T-cell (primary cell): ENCODE measurements around the gene GRWD1. TPM values are rescaled to one million over a fixed set of nuclear protein-coding genes. Genes with fewer than 3 reads are reported as not detected.

Source experiments
- ATAC-seq, 4 experiments: fragments of 200-7000 bp in 3 of 4; fragments of 150-1000 bp in 1 of 4; cut with Tn5 transposase; replicated peaks in 1 of 4; 1 replicate in 3 of 4; 2 replicates in 1 of 4; pipeline ENCODE4 v1.10.0; 2021; ENCODE audit warnings: moderate library complexity in 3 of 4, mild to moderate bottlenecking in 2 of 4, moderate number of reproducible peaks in 1 of 4
- CTCF ChIA-PET, 2 donors: fragments of 300-600 bp; sonication (Branson Sonifier 250); formaldehyde crosslinking; loops; one replicate each; lab custom pipeline; 2022; ENCODE audit warnings: antibody characterized with exemption in 2 of 2; lab: Charles Lee
- POLR2A ChIA-PET, 2 donors: fragments of 300-600 bp; sonication (Branson Sonifier 250); formaldehyde crosslinking; loops; one replicate each; lab custom pipeline; 2022; ENCODE audit warnings: antibody characterized with exemption in 2 of 2; lab: Charles Lee
- DNase-seq, 35 experiments: peaks; one replicate each; pipeline versions ENCODE4 v3.0.0 to v3.0.0-alpha.2; 2013 to 2023
- H3K27ac ChIP-seq: one replicate; pipeline ENCODE4 v1.5.1; 2013; ENCODE audit warnings: low read length
- H3K27me3 ChIP-seq, 2 experiments: replicated peaks in 1 of 2; 1 replicate in 1 of 2; 2 replicates in 1 of 2; pipeline versions ENCODE4 v1.6.1 to v1.7.0; 2013; ENCODE audit warnings: low read length in 1 of 2, mixed read lengths in 1 of 2; ENCODE audit not compliant: control insufficient read depth in 2 of 2, insufficient read depth in 2 of 2; ENCODE audit errors: extremely low read depth in 1 of 2
- H3K36me3 ChIP-seq, 2 donors: 1 replicate in 1 of 2; 2 replicates in 1 of 2; pipeline versions ENCODE4 v1.6.1 to v1.7.0; 2013; ENCODE audit warnings: low read length in 1 of 2; ENCODE audit not compliant: control insufficient read depth in 2 of 2, insufficient read depth in 1 of 2; ENCODE audit errors: extremely low read depth in 1 of 2
- H3K4me1 ChIP-seq, 2 experiments: 1 replicate in 1 of 2; 2 replicates in 1 of 2; pipeline versions ENCODE4 v1.6.1 to v1.7.0; 2013; ENCODE audit warnings: low read length in 2 of 2, mixed read lengths in 1 of 2; ENCODE audit not compliant: insufficient read depth in 2 of 2, control insufficient read depth in 1 of 2; ENCODE audit errors: extremely low read depth in 1 of 2
- H3K4me3 ChIP-seq, 2 donors: 1 replicate in 1 of 2; 2 replicates in 1 of 2; pipeline versions ENCODE4 v1.5.1 to v1.7.0; 2013; ENCODE audit warnings: mild to moderate bottlenecking in 2 of 2, low read length in 1 of 2, moderate library complexity in 1 of 2; ENCODE audit not compliant: control insufficient read depth in 1 of 2; ENCODE audit errors: extremely low read depth in 1 of 2
- H3K9me3 ChIP-seq: 2 replicates; pipeline ENCODE4 v1.7.0; 2013
- H3K27ac Mint-ChIP-seq, 2 donors: one replicate each; pipeline ENCODE4 v1.8.0; 2020 to 2021; ENCODE audit warnings: mild to moderate bottlenecking in 2 of 2, mixed read lengths in 2 of 2
- H3K27me3 Mint-ChIP-seq, 2 donors: one replicate each; pipeline ENCODE4 v1.8.0; 2021 to 2022; ENCODE audit warnings: mixed read lengths in 2 of 2
- H3K36me3 Mint-ChIP-seq: one replicate; pipeline ENCODE4 v1.8.0; 2021; ENCODE audit warnings: mixed read lengths
- H3K4me1 Mint-ChIP-seq, 3 donors: one replicate each; pipeline ENCODE4 v1.8.0; 2020 to 2022; ENCODE audit warnings: mixed read lengths in 3 of 3, mild to moderate bottlenecking in 1 of 3
- H3K4me3 Mint-ChIP-seq, 3 donors: one replicate each; pipeline ENCODE4 v1.8.0; 2020 to 2022; ENCODE audit warnings: mild to moderate bottlenecking in 3 of 3, mixed read lengths in 3 of 3, moderate library complexity in 3 of 3
- H3K9me3 Mint-ChIP-seq, 3 donors: one replicate each; pipeline ENCODE4 v1.8.0; 2020 to 2022; ENCODE audit warnings: mixed read lengths in 3 of 3
- WGBS: methylation state at CpG from one replicate; pipeline ENCODE4 v1.1.5; 2013; ENCODE audit warnings: missing lambda C conversion rate; ENCODE audit not compliant: insufficient coverage; 5-methylcytosine and 5-hydroxymethylcytosine counted together
- total RNA-seq, 35 experiments: library from RNA in 6 of 35; stranded (reverse) in 6 of 35; fragments of 120-200 nt in 1 of 35; gene quantifications; one replicate each; pipeline versions ENCODE4 v1.2.1 to v1.2.4 and lab custom pipeline; 2013 to 2026

GRWD1 gene
- total RNA-seq, 5 donors from 2014 or later (not counting 1 experiment from before 2014, with no cell fraction given) = 29.7 to 55.2 (median 42.6) TPM

- H3K27ac ChIP-seq = no peak overlapping the region
- H3K9me3 Mint-ChIP-seq = no peaks in the 10 kb centered on the region
These were observed 915 bp upstream of the GRWD1 start for GRCh38 chr19:48444936-48445200.

GRCh38 chr19:48445256-48445605 lies 552 bp upstream of the GRWD1 start:
- Mint-ChIP-seq H3K4me1 (peaks cover 34 to 46% (median 42%) of the 10 kb centered on the region in 3 donors), H3K4me3 (peak overlapping the region; percentile 90 to 92 (median 91)), H3K36me3 (peaks cover 21% of the 10 kb centered on the region), H3K27me3 (peaks cover 17 to 21% of the 10 kb centered on the region in 2 donors), H3K27ac (peak overlapping the region; percentile 93 to 97), H3K9me3 (no peaks in the 10 kb centered on the region)
- H3K9me3 ChIP-seq = no peaks in the 10 kb centered on the region
- CTCF ChIA-PET = interaction anchor here in 1 of 2 donors (0.5 to 1.0 kb wide), 2 partner anchors 178 to 190 kb away, joined by 3 read pairs; partner anchors contain the start of gene CARD8
- peak overlapping the region; percentile 75 to 88 for H3K4me3 ChIP-seq
- H3K4me1 ChIP-seq = peaks cover 13 to 28% of the 10 kb centered on the region in 2 experiments
- H3K27ac ChIP-seq = peak overlapping the region; percentile 75
- POLR2A ChIA-PET = interaction anchor here (0.5 to 0.6 kb wide), 2 partner anchors 16 to 275 kb away, joined by 3 to 9 read pairs; no protein-coding TSS in a partner anchor
- ATAC-seq = peak; percentile 26 to 42 (median 34)
- H3K27me3 ChIP-seq = peaks cover 0 to 28% of the 10 kb centered on the region in 2 experiments
- no CpG with 5 or more reads among the region's 6 CpGs for WGBS
- peak in 3 of 35 experiments; percentile 5 to 54 (median 26) for DNase-seq
- H3K36me3 ChIP-seq = peaks cover 4 to 31% of the 10 kb centered on the region in 2 donors

More at GRCh38 chr19:48444936-48445200, 915 bp upstream of the GRWD1 start:
- peaks cover 13 to 28% of the 10 kb centered on the region in 2 experiments for H3K4me1 ChIP-seq
- no peaks in the 10 kb centered on the region for H3K9me3 ChIP-seq
- DNase-seq = no peak
- Mint-ChIP-seq H3K36me3 (peaks cover 21% of the 10 kb centered on the region), H3K4me1 (peaks cover 34 to 46% (median 42%) of the 10 kb centered on the region in 3 donors), H3K4me3 (peak overlapping the region; percentile 90 to 92 (median 91)), H3K27ac (peak overlapping the region; percentile 93 to 97), H3K27me3 (peaks cover 17 to 22% of the 10 kb centered on the region in 2 donors)
- peak overlapping the region; percentile 75 to 88 for H3K4me3 ChIP-seq
- ChIA-PET POLR2A (interaction anchor here in 1 of 2 donors (0.6 kb wide), 1 partner anchor 16 kb away, joined by 9 read pairs; no protein-coding TSS in a partner anchor), CTCF (interaction anchor here in 1 of 2 donors (0.5 to 1.0 kb wide), 2 partner anchors 178 to 190 kb away, joined by 3 read pairs; partner anchors contain the start of gene CARD8)
- peaks cover 4 to 28% of the 10 kb centered on the region in 2 donors for H3K36me3 ChIP-seq
- ATAC-seq = no peak
- H3K27me3 ChIP-seq = peaks cover 0 to 29% of the 10 kb centered on the region in 2 experiments
- no CpG with 5 or more reads among the region's 3 CpGs for WGBS

- peak overlapping the region; percentile 75 for H3K27ac ChIP-seq
- ATAC-seq (no peak), DNase-seq (no peak)
- H3K9me3 Mint-ChIP-seq = no peaks in the 10 kb centered on the region
- 29% methylated on average over 1 of the region's 7 CpGs for WGBS
- H3K4me3 Mint-ChIP-seq = peak overlapping the region; percentile 90 to 92 (median 91)
- CTCF ChIA-PET = no interaction called here
- H3K9me3 ChIP-seq = no peaks in the 10 kb centered on the region
- H3K4me3 ChIP-seq = peak overlapping the region; percentile 75 to 88
- H3K27ac Mint-ChIP-seq = peak overlapping the region in 1 of 2 donors; percentile 93
- peaks cover 34 to 44% (median 42%) of the 10 kb centered on the region in 3 donors for H3K4me1 Mint-ChIP-seq
- H3K36me3 ChIP-seq = peaks cover 16 to 45% of the 10 kb centered on the region in 2 donors
- peaks cover 0 to 19% of the 10 kb centered on the region in 2 experiments for H3K27me3 ChIP-seq
- H3K4me1 ChIP-seq = peaks cover 13 to 28% of the 10 kb centered on the region in 2 experiments
- POLR2A ChIA-PET = no interaction called here
- H3K27me3 Mint-ChIP-seq = peaks cover 14 to 16% of the 10 kb centered on the region in 2 donors
- peaks cover 24% of the 10 kb centered on the region for H3K36me3 Mint-ChIP-seq
These were observed 796 bp downstream of the GRWD1 start for GRCh38 chr19:48446579-48446978.

- peaks cover 13 to 28% of the 10 kb centered on the region in 2 experiments for H3K4me1 ChIP-seq
- Mint-ChIP-seq H3K36me3 (peaks cover 26% of the 10 kb centered on the region), H3K27ac (no peak overlapping the region), H3K4me3 (peak overlapping the region in 1 of 3 donors; percentile 25), H3K27me3 (peaks cover 6 to 9% of the 10 kb centered on the region in 2 donors), H3K9me3 (no peaks in the 10 kb centered on the region), H3K4me1 (peaks cover 34 to 41% (median 38%) of the 10 kb centered on the region in 3 donors)
- H3K36me3 ChIP-seq = peaks cover 18 to 62% of the 10 kb centered on the region in 2 donors
- POLR2A ChIA-PET = interaction anchor here (0.5 to 1.0 kb wide), 3 partner anchors 9 to 39 kb away, joined by 3 to 4 read pairs (median 3); no protein-coding TSS in a partner anchor
- DNase-seq (no peak), ATAC-seq (no peak)
- no peaks in the 10 kb centered on the region for H3K9me3 ChIP-seq
- peaks cover 0 to 10% of the 10 kb centered on the region in 2 experiments for H3K27me3 ChIP-seq
- CTCF ChIA-PET = no interaction called here
- H3K4me3 ChIP-seq = no peak overlapping the region
- no peak overlapping the region for H3K27ac ChIP-seq
- WGBS = 92% methylated on average over 4 of the region's 4 CpGs
These were observed 2.8 kb downstream of the GRWD1 start for GRCh38 chr19:48448563-48448962.

- Histone ChIP-seq H3K27me3 (no peaks in the 10 kb centered on the region), H3K4me3 (no peak overlapping the region), H3K4me1 (peaks cover 6 to 13% of the 10 kb centered on the region in 2 experiments), H3K9me3 (no peaks in the 10 kb centered on the region), H3K27ac (no peak overlapping the region), H3K36me3 (peaks cover 20 to 73% of the 10 kb centered on the region in 2 donors)
- DNase-seq (no peak), ATAC-seq (no peak)
- Mint-ChIP-seq H3K4me1 (peaks cover 29 to 30% (median 30%) of the 10 kb centered on the region in 3 donors), H3K27ac (no peak overlapping the region), H3K36me3 (peaks cover 33% of the 10 kb centered on the region), H3K9me3 (no peaks in the 10 kb centered on the region), H3K4me3 (no peak overlapping the region), H3K27me3 (no peaks in the 10 kb centered on the region)
- WGBS = 96% methylated on average over 13 of the region's 23 CpGs
- POLR2A ChIA-PET = no interaction called here
- CTCF ChIA-PET = no interaction called here
These were observed 4.7 kb downstream of the GRWD1 start for GRCh38 chr19:48450441-48450840.

- peaks cover 33% of the 10 kb centered on the region for H3K36me3 Mint-ChIP-seq
- CTCF ChIA-PET = no interaction called here
- POLR2A ChIA-PET = no interaction called here
These were observed 5.1 kb downstream of the GRWD1 start for GRCh38 chr19:48450863-48451262.

More at GRCh38 chr19:48450863-48451262, 5.1 kb downstream of the GRWD1 start:
- Mint-ChIP-seq H3K27ac (no peak overlapping the region), H3K4me3 (no peak overlapping the region), H3K27me3 (no peaks in the 10 kb centered on the region), H3K4me1 (peaks cover 25 to 26% (median 26%) of the 10 kb centered on the region in 3 donors), H3K9me3 (no peaks in the 10 kb centered on the region)
- ATAC-seq (no peak), DNase-seq (no peak)
- 93% methylated on average over 12 of the region's 15 CpGs for WGBS
- Histone ChIP-seq H3K9me3 (no peaks in the 10 kb centered on the region), H3K27me3 (no peaks in the 10 kb centered on the region), H3K4me3 (no peak overlapping the region), H3K36me3 (peaks cover 24 to 77% of the 10 kb centered on the region in 2 donors), H3K4me1 (peaks cover 5 to 12% of the 10 kb centered on the region in 2 experiments), H3K27ac (no peak overlapping the region)
